K562 (cell line): ENCODE measurements around the gene LONRF2. TPM values are rescaled to one million over a fixed set of nuclear protein-coding genes. Genes with fewer than 3 reads are reported as not detected.

ENCODE experiments used
- ATAC-seq: fragments of 200-7000 bp; cut with Tn5 transposase; 3 replicates; pipeline ENCODE4 v1.9.1; 2020; ENCODE audit warnings: moderate library complexity
- BruUV-seq: library from RNA; stranded (reverse); fragments of 400-500 nt; replicated peaks from 2 replicates; lab custom pipeline; 2021; lab: Mats Ljungman, UMichigan
- CTCF ChIA-PET: fragments of 300-600 bp; formaldehyde crosslinking; extraction: SDS; loops from one replicate; lab custom pipeline; 2021; ENCODE audit warnings: low intra/inter-chr PET ratio; lab: Yijun Ruan, JAX
- POLR2A ChIA-PET: fragments of 300-600, 350-650 bp; sonication (Branson Sonifier 250); formaldehyde crosslinking; extraction: SDS; loops from one replicate; lab custom pipeline; 2021; ENCODE audit warnings: antibody characterized with exemption, inconsistent platforms; lab: Yijun Ruan, JAX
- DNase-seq, 4 experiments: peaks; one replicate each; pipeline versions ENCODE4 v3.0.0 to v3.0.0-alpha.2; 2011 to 2018; ENCODE audit warnings: low spot score in 3 of 4, mixed read lengths in 3 of 4; ENCODE audit errors: extremely low read depth in 1 of 4
- FAIRE-seq: peaks from 2 replicates; lab custom pipeline; 2011; peaks lifted over from hg19 to GRCh38; lab: Jason Lieb, UNC
- H2AFZ ChIP-seq: 2 replicates; pipeline ENCODE4 v1.6.0; 2011; ENCODE audit warnings: low read depth, low read length, control low read depth, inconsistent platforms
- H3K27ac ChIP-seq: fragments of 200-600 bp; 3 replicates; pipeline ENCODE4 v1.8.0; 2011; ENCODE audit warnings: low read depth, mild to moderate bottlenecking, control low read depth, inconsistent platforms, low read length, moderate library complexity, mixed read lengths; ENCODE audit errors: extremely low read depth
- H3K27me3 ChIP-seq, 2 experiments: fragments of 300-600 bp in 1 of 2; 2 replicates in 1 of 2; 3 replicates in 1 of 2; pipeline versions ENCODE4 v1.6.0 to v1.8.0; 2011; ENCODE audit warnings: inconsistent platforms in 2 of 2, low read length in 2 of 2, mild to moderate bottlenecking in 1 of 2, mixed read lengths in 1 of 2, moderate library complexity in 1 of 2; ENCODE audit not compliant: control insufficient read depth in 2 of 2, insufficient read depth in 2 of 2
- H3K36me3 ChIP-seq: fragments of 300-600 bp; 3 replicates; pipeline ENCODE4 v1.8.0; 2011; ENCODE audit warnings: mild to moderate bottlenecking, low read length, inconsistent platforms; ENCODE audit not compliant: control insufficient read depth, insufficient read depth
- H3K4me1 ChIP-seq, 2 experiments: fragments of 200-600 bp in 1 of 2; replicated peaks in 1 of 2; 2 replicates in 1 of 2; 3 replicates in 1 of 2; pipeline versions ENCODE4 v1.5.1 to v1.8.0; 2011; ENCODE audit warnings: inconsistent platforms in 2 of 2, low read length in 2 of 2, mild to moderate bottlenecking in 1 of 2, mixed read lengths in 1 of 2, moderate library complexity in 1 of 2; ENCODE audit not compliant: control insufficient read depth in 2 of 2, insufficient read depth in 2 of 2
- H3K4me2 ChIP-seq: 2 replicates; pipeline ENCODE4 v1.6.1; 2011; ENCODE audit warnings: low read length, control low read depth, inconsistent platforms, mixed read lengths; ENCODE audit not compliant: insufficient read depth
- H3K4me3 ChIP-seq: fragments of 200-600 bp; sonication (generic), shearing (Covaris generic); 2 replicates; pipeline ENCODE4 v1.5.1; 2016; ENCODE audit warnings: control low read depth, inconsistent platforms
- H3K79me2 ChIP-seq: fragments of 200-600 bp; 3 replicates; pipeline ENCODE4 v1.8.0; 2011; ENCODE audit warnings: low read length, inconsistent platforms; ENCODE audit not compliant: control insufficient read depth, insufficient read depth
- H3K9ac ChIP-seq, 2 experiments: 2 replicates each; pipeline versions ENCODE4 v1.6.0 to v1.6.1; 2011; ENCODE audit warnings: low read depth in 2 of 2, low read length in 2 of 2, control low read depth in 1 of 2, inconsistent platforms in 1 of 2, mild to moderate bottlenecking in 1 of 2, mixed read lengths in 1 of 2; ENCODE audit not compliant: insufficient read depth in 1 of 2
- H3K9me1 ChIP-seq: one replicate; pipeline ENCODE4 v1.6.0; 2011; ENCODE audit warnings: inconsistent platforms, mild to moderate bottlenecking, low read length, moderate library complexity; ENCODE audit not compliant: control insufficient read depth, insufficient read depth
- H3K9me3 ChIP-seq: replicated peaks from 2 replicates; pipeline ENCODE4 v1.5.1; 2011; ENCODE audit warnings: low read depth, low read length, inconsistent platforms; ENCODE audit not compliant: control insufficient read depth, insufficient read depth
- H4K20me1 ChIP-seq: replicated peaks from 2 replicates; pipeline ENCODE4 v1.6.1; 2011; ENCODE audit warnings: low read length, inconsistent platforms, mixed read lengths; ENCODE audit not compliant: control insufficient read depth, insufficient read depth
- CCNT2 ChIP-seq: IDR thresholded peaks from 2 replicates; pipeline ENCODE4 v1.6.1; 2011; ENCODE audit warnings: borderline replicate concordance, low read depth, mild to moderate bottlenecking, moderate library complexity, mixed read lengths, low read length; ENCODE audit not compliant: insufficient read length; ENCODE audit errors: extremely low read depth
- EGR1 ChIP-seq: fragments of 450-650 bp; conservative IDR thresholded peaks from 2 replicates; pipeline ENCODE4 v1.6.1; 2017; ENCODE audit warnings: mild to moderate bottlenecking
- ERF ChIP-seq: fragments of 450-650 bp; formaldehyde crosslinking; IDR thresholded peaks from 2 replicates; pipeline ENCODE4 v1.4.0; 2020; ENCODE audit warnings: mild to moderate bottlenecking, mixed read lengths
- FOXJ2 ChIP-seq: fragments of 200-800 bp; sonication (Bioruptor generic); IDR thresholded peaks from 2 replicates; pipeline ENCODE4 v1.6.1; 2016; ENCODE audit warnings: missing genetic modification characterization, missing compliant biosample characterization
- FOXP4 ChIP-seq: sonication (generic); formaldehyde crosslinking; IDR thresholded peaks from 2 replicates; pipeline ENCODE4 v1.8.0; 2022; ENCODE audit warnings: mild to moderate bottlenecking, missing genetic modification reagents, borderline replicate concordance
- GMEB1 ChIP-seq: fragments of 250-450 bp; sonication (Bioruptor Pico); IDR thresholded peaks from 2 replicates; pipeline ENCODE4 v1.4.0; 2020; ENCODE audit warnings: mild to moderate bottlenecking
- KDM1A ChIP-seq, 2 experiments: fragments of 450-650 bp; IDR thresholded peaks; 2 replicates each; pipeline ENCODE4 v1.6.1; 2016; ENCODE audit warnings: mild to moderate bottlenecking in 2 of 2
- KLF6 ChIP-seq: fragments of 250-450 bp; sonication (Bioruptor Pico); IDR thresholded peaks from 2 replicates; pipeline ENCODE4 v1.4.0; 2020; ENCODE audit warnings: mild to moderate bottlenecking, moderate library complexity, borderline replicate concordance
- MAZ ChIP-seq, 2 experiments: fragments of 450-650 bp in 1 of 2; sonication (generic) in 1 of 2; formaldehyde crosslinking; IDR thresholded peaks in 1 of 2; conservative IDR thresholded peaks in 1 of 2; 2 replicates each; pipeline versions ENCODE4 v1.4.0 to v1.5.0; 2020; ENCODE audit warnings: mild to moderate bottlenecking in 1 of 2, missing genetic modification reagents in 1 of 2
- NR2F6 ChIP-seq: fragments of 450-650 bp; formaldehyde crosslinking; IDR thresholded peaks from 2 replicates; pipeline ENCODE4 v1.4.0; 2020; ENCODE audit warnings: mild to moderate bottlenecking
- RBFOX2 ChIP-seq: fragments of 200-400 bp; formaldehyde crosslinking; IDR thresholded peaks from 2 replicates; pipeline ENCODE4 v1.6.1; 2017; ENCODE audit warnings: low read depth, mild to moderate bottlenecking, low read length, moderate library complexity
- SMARCE1 ChIP-seq: fragments of 450-650 bp; IDR thresholded peaks from 2 replicates; pipeline ENCODE4 v1.7.1; 2016; ENCODE audit warnings: mild to moderate bottlenecking
- TAF9B ChIP-seq: fragments of 450-650 bp; IDR thresholded peaks from 2 replicates; pipeline ENCODE4 v1.6.1; 2018; ENCODE audit warnings: mild to moderate bottlenecking; ENCODE audit not compliant: partially characterized antibody
- ZNF57 ChIP-seq: fragments of 450-650 bp; formaldehyde crosslinking; IDR thresholded peaks from 2 replicates; pipeline ENCODE4 v1.4.0; 2020; ENCODE audit warnings: mild to moderate bottlenecking, moderate library complexity
- ZNF592 ChIP-seq: fragments of 450-650 bp; IDR thresholded peaks from 2 replicates; pipeline ENCODE4 v1.6.1; 2017; ENCODE audit warnings: antibody characterized with exemption, mild to moderate bottlenecking
- WGBS: fragments of 100-300 bp; shearing (Covaris generic); methylation state at CpG from one replicate; pipeline ENCODE4 v1.1.6; 2016; ENCODE audit warnings: low coverage, mixed read lengths; ENCODE audit not compliant: insufficient coverage; ENCODE audit errors: missing lambda C conversion rate; 5-methylcytosine and 5-hydroxymethylcytosine counted together
- in situ Hi-C: fragments of 300-500 bp; cut with MboI; formaldehyde crosslinking; loops from 4 replicates; pipeline ENCODE4 v1.15.0; 2018; ENCODE audit warnings: inconsistent platforms, mixed read lengths
- intact Hi-C: fragments of 100-400 bp; cut with micrococcal nuclease; formaldehyde crosslinking; loops from 2 replicates; pipeline ENCODE4 v1.14.2; 2022
- polyA plus RNA-seq, 8 experiments: library from polyadenylated mRNA; depleted of rRNA in 4 of 8; stranded (reverse) in 5 of 8; unstranded in 3 of 8; fragments of >200 nt; fragmentation: Nextera tagmentation in 2 of 8; fragmentation: Illumina TruSeq in 1 of 8; extraction: Ambion mirVana in 2 of 8; extraction: Trizol in 1 of 8; gene quantifications; 2 replicates each; pipeline versions ENCODE4 v1.2.1 to v1.2.3, GENCODE V29; 2011 to 2014; ENCODE audit warnings: inconsistent platforms in 1 of 8, missing spikeins in 1 of 8
- total RNA-seq, 7 experiments: library from RNA; depleted of rRNA in 6 of 7; stranded (reverse); fragments of >200 nt in 6 of 7; fragmentation: Illumina TruSeq in 2 of 7; extraction: Trizol in 2 of 7; gene quantifications; 2 replicates each; pipeline versions ENCODE4 v1.2.1 to v1.2.3, GENCODE V29; 2011 to 2021; ENCODE audit warnings: low replicate concordance in 1 of 7

Gene LONRF2
- total and polyA plus RNA-seq, 9 of the 15 experiments (the other 6 are each of a cell fraction or from before 2014, with no cell fraction given) = 0.35 to 5.0 (median 2.7) TPM

GRCh38 chr2:100266126-100266525 is 56.2 kb downstream of the LONRF2 start:
- Histone ChIP-seq H3K27me3 (no peaks in the 10 kb centered on the region), H3K4me1 (peaks cover 3 to 5% of the 10 kb centered on the region in 2 experiments; a peak in 3 of 5 replicates), H3K9me1 (no peaks in the 10 kb centered on the region), H3K9me3 (peaks cover 5% of the 10 kb centered on the region; the same call in 1 of the 2 replicates), H3K79me2 (no peaks in the 10 kb centered on the region), H3K27ac (no peak overlapping the region), H2AFZ (no peak overlapping the region), H3K9ac (no peak overlapping the region), H3K36me3 (no peaks in the 10 kb centered on the region), H3K4me3 (no peak overlapping the region), H3K4me2 (no peak overlapping the region), H4K20me1 (no peaks in the 10 kb centered on the region)
- 65% methylated on average over 7 of the region's 7 CpGs for whole genome bisulfite sequencing
- BruUV-seq = no TSS peak
- ChIA-PET POLR2A (interaction anchor here (0.6 to 1.2 kb wide), 2 partner anchors 10 to 262 kb away, joined by 3 read pairs; no protein-coding TSS in a partner anchor), CTCF (interaction anchor here (0.7 kb wide), 1 partner anchor 780 kb away, joined by 4 read pairs; no protein-coding TSS in a partner anchor)
- in situ Hi-C loops = loop anchor here (10.0 kb wide), 1 partner anchor 69 kb away; no protein-coding TSS in a partner anchor
- no peak for FAIRE-seq
- no peak for ATAC-seq
- intact Hi-C loops = no loop called here
- no peak for DNase-seq
- TF ChIP-seq TAF9B = no peak
- no peak for TF ChIP-seq FOXP4 (CRISPR knock-in tag)
- TF ChIP-seq NR2F6 = no peak
- no peak for TF ChIP-seq GMEB1 (CRISPR knock-in tag)
- TF ChIP-seq RBFOX2 = no peak
- no peak for TF ChIP-seq KDM1A (IDR thresholded peaks at IDR 0.05)
- no peak for TF ChIP-seq ERF
- TF ChIP-seq ZNF592 = no peak
- TF ChIP-seq MAZ (CRISPR knock-in tag; conservative IDR thresholded peaks at IDR 0.05 in 1 of 2, IDR thresholded peaks at IDR 0.05 in 1 of 2) = no peak
- no peak for TF ChIP-seq ZNF57
- TF ChIP-seq CCNT2 = no peak
- no peak for TF ChIP-seq SMARCE1
- no peak for TF ChIP-seq FOXJ2 (tag)
- no peak for TF ChIP-seq EGR1
- TF ChIP-seq KLF6 (CRISPR knock-in tag) = no peak
